GM23338 (cell line): ENCODE results near the gene SPEM3. TPM values are rescaled to one million over a fixed set of nuclear protein-coding genes. Genes with fewer than 3 reads are reported as not detected.
"Not testable (repeated sequence)": the region's sequence is repeated elsewhere in the genome, so short reads cannot be mapped to it uniquely, and the experiment has no call there.

Experiments
- ATAC-seq: fragments of 200-7000 bp; cut with Tn5 transposase; 3 replicates; pipeline ENCODE4 v1.9.1; 2020
- DNase-seq: peaks from one replicate; pipeline ENCODE4 v3.0.0-alpha.2; 2015; ENCODE audit warnings: low spot score
- H2AFZ ChIP-seq: fragments of 200-600 bp; sonication (generic); 2 replicates; pipeline ENCODE4 v1.8.0; 2016; ENCODE audit warnings: antibody characterized with exemption, mild to moderate bottlenecking, moderate library complexity
- H3F3A ChIP-seq: fragments of 200-600 bp; sonication (generic); replicated peaks from 2 replicates; pipeline ENCODE4 v1.8.0; 2017; ENCODE audit warnings: antibody characterized with exemption, mixed run types, low read depth
- H3K27ac ChIP-seq: fragments of 200-600 bp; sonication (generic); 2 replicates; pipeline ENCODE4 v1.6.1; 2016; ENCODE audit warnings: low read depth
- H3K27me3 ChIP-seq: fragments of 200-600 bp; sonication (generic); 2 replicates; pipeline ENCODE4 v1.8.0; 2016; ENCODE audit warnings: mild to moderate bottlenecking, mixed run types, moderate library complexity; ENCODE audit not compliant: insufficient read depth
- H3K36me3 ChIP-seq: fragments of 200-600 bp; sonication (generic); 2 replicates; pipeline ENCODE4 v1.8.0; 2016; ENCODE audit warnings: mild to moderate bottlenecking; ENCODE audit not compliant: insufficient read depth
- H3K4me1 ChIP-seq: fragments of 200-600 bp; sonication (generic); 2 replicates; pipeline ENCODE4 v1.8.0; 2016; ENCODE audit warnings: mild to moderate bottlenecking, moderate library complexity; ENCODE audit not compliant: insufficient read depth
- H3K4me2 ChIP-seq: fragments of 200-600 bp; sonication (generic); 2 replicates; pipeline ENCODE4 v1.7.1; 2017; ENCODE audit warnings: mixed run types
- H3K4me3 ChIP-seq: fragments of 200-600 bp; sonication (generic); 2 replicates; pipeline ENCODE4 v1.6.1; 2016; ENCODE audit warnings: mixed run types
- H3K79me2 ChIP-seq: fragments of 200-600 bp; sonication (generic); replicated peaks from 2 replicates; pipeline ENCODE4 v1.8.0; 2017; ENCODE audit warnings: mild to moderate bottlenecking; ENCODE audit not compliant: insufficient read depth
- H3K9me2 ChIP-seq: fragments of 200-600 bp; sonication (generic); 2 replicates; pipeline ENCODE4 v1.8.0; 2017; ENCODE audit not compliant: insufficient read depth
- H4K20me1 ChIP-seq: fragments of 200-600 bp; sonication (generic); replicated peaks from 2 replicates; pipeline ENCODE4 v1.8.0; 2017; ENCODE audit warnings: mild to moderate bottlenecking; ENCODE audit not compliant: insufficient read depth
- H3K27ac Mint-ChIP-seq: 2 replicates; pipeline ENCODE4 v1.8.0; 2020; ENCODE audit warnings: inconsistent platforms, mild to moderate bottlenecking, moderate library complexity, mixed read lengths
- H3K27me3 Mint-ChIP-seq: 3 replicates; pipeline ENCODE4 v1.8.0; 2022; ENCODE audit warnings: low read depth, mild to moderate bottlenecking, moderate library complexity, mixed read lengths, inconsistent platforms; ENCODE audit not compliant: insufficient read depth, poor library complexity
- H3K36me3 Mint-ChIP-seq: 3 replicates; pipeline ENCODE4 v1.8.0; 2021; ENCODE audit warnings: low read depth, mild to moderate bottlenecking, inconsistent platforms, moderate library complexity, mixed read lengths
- H3K4me1 Mint-ChIP-seq: 3 replicates; pipeline ENCODE4 v1.8.0; 2020; ENCODE audit warnings: mild to moderate bottlenecking, inconsistent platforms, mixed read lengths
- H3K4me3 Mint-ChIP-seq: 3 replicates; pipeline ENCODE4 v1.8.0; 2021; ENCODE audit warnings: moderate library complexity, mild to moderate bottlenecking, inconsistent platforms, mixed read lengths
- H3K9me3 Mint-ChIP-seq: 3 replicates; pipeline ENCODE4 v1.8.0; 2020; ENCODE audit warnings: moderate library complexity, mild to moderate bottlenecking, inconsistent platforms, mixed read lengths
- CTCF ChIP-seq, 2 experiments: fragments of 200-600 bp in 1 of 2; sonication (generic) in 1 of 2; conservative IDR thresholded peaks; 2 replicates each; pipeline versions ENCODE4 v1.5.1 to v1.6.1; 2016 to 2017; ENCODE audit warnings: antibody characterized with exemption in 2 of 2, low read depth in 2 of 2, mild to moderate bottlenecking in 2 of 2, moderate library complexity in 1 of 2
- ETS1 ChIP-seq: IDR thresholded peaks from 2 replicates; pipeline ENCODE4 v1.6.1; 2016; ENCODE audit warnings: antibody characterized with exemption
- EZH2phosphoT487 ChIP-seq: fragments of 200-600 bp; sonication (generic); IDR thresholded peaks from one replicate; pipeline ENCODE4 v1.8.1; 2018; ENCODE audit warnings: antibody characterized with exemption; ENCODE audit not compliant: unreplicated experiment
- NANOG ChIP-seq: IDR thresholded peaks from 2 replicates; pipeline ENCODE4 v1.6.1; 2016; ENCODE audit warnings: antibody characterized with exemption, borderline replicate concordance
- REST ChIP-seq: IDR thresholded peaks from one replicate; pipeline ENCODE4 v1.6.1; 2018; ENCODE audit warnings: antibody characterized with exemption; ENCODE audit not compliant: unreplicated experiment
- STAT1 ChIP-seq: IDR thresholded peaks from one replicate; pipeline ENCODE4 v1.6.1; 2016; ENCODE audit warnings: antibody characterized with exemption; ENCODE audit not compliant: unreplicated experiment
- polyA plus RNA-seq: library from polyadenylated mRNA; unstranded; fragments of >200 nt; fragmentation: Nextera tagmentation; extraction: Ambion mirVana; gene quantifications from 2 replicates; pipeline ENCODE4 v1.2.1, GENCODE V29; 2016
- total RNA-seq: library from RNA; depleted of rRNA; stranded (reverse); fragments of >200 nt; shearing (Covaris generic); gene quantifications from 2 replicates; pipeline ENCODE4 v1.2.3, GENCODE V29; 2014

Gene SPEM3
- total and polyA plus RNA-seq, 2 experiments from 2014 or later = not detected

GRCh38 chr17:7468804-7469389 lies 40.2 kb downstream of the SPEM3 start (continued):
- TF ChIP-seq REST (no peak), EZH2phosphoT487 (no peak)

- H3K79me2 ChIP-seq = peaks cover 19% of the 10 kb centered on the region; the same call in 1 of the 2 replicates
- DNase-seq, ATAC-seq, H3K4me2 ChIP-seq, H3K27me3 ChIP-seq, H3K4me3 Mint-ChIP-seq, H3K9me2 ChIP-seq, H3K27ac ChIP-seq, H3K36me3 Mint-ChIP-seq, H3F3A ChIP-seq, H3K27ac Mint-ChIP-seq, H3K4me1 Mint-ChIP-seq, H3K36me3 ChIP-seq, H3K4me3 ChIP-seq, H3K27me3 Mint-ChIP-seq, H3K4me1 ChIP-seq, H3K9me3 Mint-ChIP-seq, H4K20me1 ChIP-seq, H2AFZ ChIP-seq: not testable (repeated sequence)
These were observed 41.2 kb downstream of the SPEM3 start for GRCh38 chr17:7469843-7470242.

GRCh38 chr17:7470457-7470973 lies 41.9 kb downstream of the SPEM3 start:
- not testable (repeated sequence) for H3K36me3 ChIP-seq

GRCh38 chr17:7471729-7472128 lies 43.1 kb downstream of the SPEM3 start:
- H3K4me3 Mint-ChIP-seq = no peak overlapping the region
- no peak for TF ChIP-seq EZH2phosphoT487
- TF ChIP-seq ETS1 = no peak
- no peak for TF ChIP-seq CTCF (conservative IDR thresholded peaks at IDR 0.05; ENCODE audit: low read depth in 2 of 2)
- no peak for TF ChIP-seq NANOG
- no peak for TF ChIP-seq STAT1

More at GRCh38 chr17:7470457-7470973, 41.9 kb downstream of the SPEM3 start:
- H3K9me2 ChIP-seq, H3K4me1 ChIP-seq, H3K27ac ChIP-seq, H3K27me3 ChIP-seq, H3K36me3 Mint-ChIP-seq, H3F3A ChIP-seq, H3K27me3 Mint-ChIP-seq, H3K27ac Mint-ChIP-seq, H3K9me3 Mint-ChIP-seq, ATAC-seq, H3K4me2 ChIP-seq, DNase-seq, H3K4me3 Mint-ChIP-seq, H4K20me1 ChIP-seq, H3K4me1 Mint-ChIP-seq, H3K4me3 ChIP-seq, H2AFZ ChIP-seq: not testable (repeated sequence)
- peaks cover 25% of the 10 kb centered on the region for H3K79me2 ChIP-seq

More at GRCh38 chr17:7471729-7472128, 43.1 kb downstream of the SPEM3 start:
- H3K27ac ChIP-seq = no peak overlapping the region
- no peaks in the 10 kb centered on the region for H3K27me3 ChIP-seq
- ATAC-seq = no peak
- H3K4me2 ChIP-seq = no peak overlapping the region
- Mint-ChIP-seq H3K4me1 (peaks cover 13% of the 10 kb centered on the region), H3K27me3 (peaks cover 3% of the 10 kb centered on the region), H3K9me3 (no peaks in the 10 kb centered on the region), H3K36me3 (no peaks in the 10 kb centered on the region; the same call in 2 of the 3 replicates), H3K27ac (no peak overlapping the region)
- no peaks in the 10 kb centered on the region for H3F3A ChIP-seq
- H3K4me1 ChIP-seq = peaks cover 4% of the 10 kb centered on the region; the same call in 1 of the 2 replicates
- no peaks in the 10 kb centered on the region for H3K36me3 ChIP-seq
- DNase-seq = no peak
- no peak overlapping the region for H3K4me3 ChIP-seq
- no peaks in the 10 kb centered on the region for H3K9me2 ChIP-seq
- H4K20me1 ChIP-seq = peaks cover 8% of the 10 kb centered on the region; the same call in 1 of the 2 replicates
- H3K79me2 ChIP-seq = peaks cover 37% of the 10 kb centered on the region
- H2AFZ ChIP-seq = no peak overlapping the region
